GM18907 (cell line): ENCODE data around the gene RPS6KB1.
"Not testable (repeated sequence)": the region's sequence is repeated elsewhere in the genome, so short reads cannot be mapped to it uniquely, and the experiment has no call there.

ENCODE experiments used
- ATAC-seq: cut with Tn5 transposase; IDR thresholded peaks from one replicate; pipeline ENCODE4 v1.9.1; 2021; ENCODE audit warnings: mild to moderate bottlenecking, moderate library complexity; ENCODE audit not compliant: unreplicated experiment

The RPS6KB1 gene

GRCh38 chr17:59933317-59933716 lies 40.4 kb downstream of the RPS6KB1 start:
- ATAC-seq: not testable (repeated sequence)

GRCh38 chr17:59940697-59941096 lies 47.8 kb downstream of the RPS6KB1 start:
- not testable (repeated sequence) for ATAC-seq

- ATAC-seq: no peak
Measured at GRCh38 chr17:59941131-59941530, 48.2 kb downstream of the RPS6KB1 start.

- not testable (repeated sequence) for ATAC-seq
Measured at GRCh38 chr17:59946433-59946832, 53.5 kb downstream of the RPS6KB1 start.

- ATAC-seq: not testable (repeated sequence)
Measured at GRCh38 chr17:59947310-59947709, 54.4 kb downstream of the RPS6KB1 start.

GRCh38 chr17:59950049-59950448 lies 57.1 kb downstream of the RPS6KB1 start:
- ATAC-seq: no peak

GRCh38 chr17:59954856-59955255 lies 61.9 kb downstream of the RPS6KB1 start:
- no peak for ATAC-seq

- not testable (repeated sequence) for ATAC-seq
Measured at GRCh38 chr17:59959574-59959973, 66.7 kb downstream of the RPS6KB1 start.

GRCh38 chr17:59962739-59963318 lies 69.9 kb downstream of the RPS6KB1 start:
- no peak for ATAC-seq

GRCh38 chr17:59963738-59964481 lies 71.0 kb downstream of the RPS6KB1 start:
- peak; percentile 42 for ATAC-seq

GRCh38 chr17:59964482-59965328 lies 71.8 kb downstream of the RPS6KB1 start, which contains the start of gene RNFT1:
Gene RNFT1 (minus strand): TSS chr17:59964740. CDS start chr17:59964663, 77 bp downstream.
- ATAC-seq: peak; percentile 70

GRCh38 chr17:59971771-59972170 lies 78.8 kb downstream of the RPS6KB1 start:
- ATAC-seq: not testable (repeated sequence)

- ATAC-seq: no peak
Measured at GRCh38 chr17:59972778-59973177, 79.9 kb downstream of the RPS6KB1 start.

- ATAC-seq: not testable (repeated sequence)
Measured at GRCh38 chr17:59973483-59973882, 80.6 kb downstream of the RPS6KB1 start.

- not testable (repeated sequence) for ATAC-seq
Measured at GRCh38 chr17:59975166-59975565, 82.2 kb downstream of the RPS6KB1 start.

- ATAC-seq: not testable (repeated sequence)
Measured at GRCh38 chr17:59996608-59997007, 103.7 kb downstream of the RPS6KB1 start.
